ENCODE data around the gene RBM22.

RBM22 gene

DNA sequence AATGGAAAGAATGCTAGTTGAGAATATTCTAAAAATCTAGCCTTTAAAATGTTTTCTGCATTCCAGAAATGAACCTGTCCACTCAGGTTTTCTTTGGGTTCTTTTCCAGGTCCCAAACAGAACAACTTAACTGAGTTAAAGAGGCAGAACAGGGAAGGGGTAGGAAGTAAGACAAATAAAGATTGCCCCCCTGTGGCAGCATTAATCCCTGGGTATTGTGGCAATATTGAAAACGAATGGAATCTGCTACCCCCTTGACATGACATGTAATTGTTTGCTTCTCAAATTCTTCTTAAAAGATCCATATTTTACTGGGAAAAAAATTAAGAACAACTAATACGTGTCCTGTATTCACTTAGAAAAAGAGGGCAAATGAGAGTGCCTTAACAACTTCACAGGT, 9.3 kb upstream of the RBM22 start:
- Histone ChIP-seq H3K27me3 (ENCODE audit: control insufficient read depth, insufficient read depth, low read length, poor library complexity, severe bottlenecking) (no peaks in the 10 kb centered on the region), H3K27ac (ENCODE audit: insufficient read depth, low read depth, low read length, poor library complexity, severe bottlenecking) (no peak overlapping the region), H3K4me3 (ENCODE audit: insufficient read depth, low read depth, low read length) (no peak overlapping the region), H3K36me3 (ENCODE audit: control insufficient read depth, insufficient read depth, low read length) (peaks cover 26% of the 10 kb centered on the region), H3K9me3 (ENCODE audit: control insufficient read depth, low read length) (no peaks in the 10 kb centered on the region), H3K4me1 (ENCODE audit: control insufficient read depth, insufficient read depth, low read length) (no peaks in the 10 kb centered on the region)
- WGBS, 2 experiments, result 58 to 88% methylated on average over 1 to 2 of the region's 2 CpGs

DNA sequence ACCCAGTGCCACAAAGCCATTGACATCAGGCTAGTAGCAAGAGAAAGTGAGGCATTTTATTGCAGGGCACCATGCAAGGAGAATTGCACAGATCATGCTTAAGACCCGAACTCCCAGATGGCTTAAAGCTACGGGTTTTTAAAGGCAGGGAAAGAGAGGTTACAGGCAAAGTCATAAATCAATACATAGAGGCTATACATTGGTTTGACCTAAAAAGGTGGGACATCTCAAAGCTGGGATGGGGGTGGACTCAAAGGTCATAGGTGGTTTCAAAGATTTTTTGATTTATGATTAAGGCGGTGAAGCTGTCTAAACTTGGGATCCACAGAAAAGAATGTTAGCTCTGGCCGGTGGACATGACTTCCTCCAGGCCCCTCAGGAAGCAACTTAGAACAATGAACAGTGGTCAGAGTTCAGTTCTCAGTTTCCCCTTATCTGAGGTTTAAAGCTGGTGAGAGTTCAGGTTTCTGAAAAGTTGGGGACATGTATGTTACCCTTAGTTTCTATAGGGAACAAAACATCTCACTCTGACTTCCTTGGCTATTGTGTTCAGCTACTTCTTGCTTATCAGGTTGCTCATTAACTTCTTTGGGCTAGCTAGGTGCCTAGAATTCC, 6.0 kb upstream of the RBM22 start:
- no peak overlapping the region for H3K4me3 ChIP-seq (ENCODE audit: insufficient read depth, low read depth, low read length)
- H3K27ac ChIP-seq (ENCODE audit: insufficient read depth, low read depth, low read length, poor library complexity, severe bottlenecking), result no peak overlapping the region
- H3K4me1 ChIP-seq (ENCODE audit: control insufficient read depth, insufficient read depth, low read length), result no peaks in the 10 kb centered on the region
- H3K9me3 ChIP-seq (ENCODE audit: control insufficient read depth, low read length), result no peaks in the 10 kb centered on the region
- H3K36me3 ChIP-seq (ENCODE audit: control insufficient read depth, insufficient read depth, low read length), result peaks cover 13% of the 10 kb centered on the region
- WGBS, 2 experiments, result 96 to 97% methylated on average over 4 of the region's 4 CpGs
- no peaks in the 10 kb centered on the region for H3K27me3 ChIP-seq (ENCODE audit: control insufficient read depth, insufficient read depth, low read length, poor library complexity, severe bottlenecking)

DNA sequence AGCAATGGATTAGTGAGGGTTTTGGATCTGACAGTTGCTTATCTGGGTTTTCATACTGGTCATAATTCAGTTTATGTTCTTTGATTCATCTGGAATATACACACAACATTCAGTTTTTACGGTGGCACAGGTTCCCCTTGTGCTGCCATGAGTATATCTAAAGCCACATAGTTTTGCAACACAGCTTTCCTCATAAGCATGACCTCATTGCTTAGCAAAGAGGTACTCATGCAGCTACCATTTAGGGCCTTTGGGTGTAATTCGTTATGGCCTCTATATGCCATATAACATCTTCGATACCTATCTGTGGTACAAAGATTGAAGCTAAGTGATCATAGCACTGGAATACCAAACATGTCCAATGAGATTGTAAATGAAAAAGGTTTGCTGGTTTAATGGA, 2.9 kb upstream of the RBM22 start:
- no peak overlapping the region for H3K4me3 ChIP-seq (ENCODE audit: insufficient read depth, low read depth, low read length)
- no peaks in the 10 kb centered on the region for H3K27me3 ChIP-seq (ENCODE audit: control insufficient read depth, insufficient read depth, low read length, poor library complexity, severe bottlenecking)
- peaks cover 5% of the 10 kb centered on the region for H3K4me1 ChIP-seq (ENCODE audit: control insufficient read depth, insufficient read depth, low read length)
- H3K36me3 ChIP-seq (ENCODE audit: control insufficient read depth, insufficient read depth, low read length), result no peaks in the 10 kb centered on the region
- H3K27ac ChIP-seq (ENCODE audit: insufficient read depth, low read depth, low read length, poor library complexity, severe bottlenecking), result no peak overlapping the region
- H3K9me3 ChIP-seq (ENCODE audit: control insufficient read depth, low read length), result no peaks in the 10 kb centered on the region
- WGBS, 2 experiments, result 90 to 92% methylated on average over 3 of the region's 3 CpGs

DNA sequence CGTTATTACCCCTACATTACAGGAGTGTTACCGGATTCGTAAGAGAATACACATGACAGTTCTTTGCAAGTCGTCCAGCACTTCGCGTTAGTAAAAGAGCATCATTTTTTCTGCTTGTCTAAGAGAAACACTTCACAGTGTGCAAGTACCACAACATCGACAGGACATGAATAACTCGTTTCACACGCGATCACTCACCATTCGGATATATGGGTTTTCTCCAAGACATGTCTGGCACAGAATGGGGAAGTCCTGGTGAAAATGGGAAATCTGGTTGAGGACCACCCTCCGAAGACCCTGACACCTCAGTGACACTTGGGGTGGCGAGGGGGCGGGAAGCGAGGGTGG, 642 bp downstream of the RBM22 start:
- peaks cover 5% of the 10 kb centered on the region for H3K4me1 ChIP-seq (ENCODE audit: control insufficient read depth, insufficient read depth, low read length)
- no peaks in the 10 kb centered on the region for H3K27me3 ChIP-seq (ENCODE audit: control insufficient read depth, insufficient read depth, low read length, poor library complexity, severe bottlenecking)
- no peaks in the 10 kb centered on the region for H3K9me3 ChIP-seq (ENCODE audit: control insufficient read depth, low read length)
- 16 to 18% methylated on average over 15 of the region's 15 CpGs for WGBS, 2 experiments
- peaks cover 30% of the 10 kb centered on the region for H3K36me3 ChIP-seq (ENCODE audit: control insufficient read depth, insufficient read depth, low read length)
- no peak overlapping the region for H3K27ac ChIP-seq (ENCODE audit: insufficient read depth, low read depth, low read length, poor library complexity, severe bottlenecking)
- peak overlapping the region; percentile 79 for H3K4me3 ChIP-seq (ENCODE audit: insufficient read depth, low read depth, low read length)

DNA sequence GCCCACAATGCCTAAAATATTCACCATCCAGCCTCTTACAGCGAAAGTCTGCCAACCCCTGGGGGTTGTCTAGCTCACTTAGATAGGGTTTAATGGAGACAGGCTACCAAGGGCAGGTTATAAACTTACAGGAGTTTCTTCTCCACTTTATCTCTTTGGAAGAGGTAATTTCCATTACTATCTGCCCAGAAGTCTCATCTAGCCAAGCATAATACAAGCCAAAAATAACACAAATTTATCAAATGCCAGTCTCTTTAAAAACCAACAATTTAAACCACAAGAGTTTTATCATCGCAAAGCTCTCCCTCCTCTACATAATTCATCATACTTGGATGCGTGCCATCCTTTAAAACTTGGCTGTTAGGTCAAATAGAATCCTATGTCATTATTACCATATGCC, 6.2 kb downstream of the RBM22 start:
- Histone ChIP-seq H3K27me3 (ENCODE audit: control insufficient read depth, insufficient read depth, low read length, poor library complexity, severe bottlenecking) (no peaks in the 10 kb centered on the region), H3K4me3 (ENCODE audit: insufficient read depth, low read depth, low read length) (no peak overlapping the region), H3K9me3 (ENCODE audit: control insufficient read depth, low read length) (no peaks in the 10 kb centered on the region), H3K4me1 (ENCODE audit: control insufficient read depth, insufficient read depth, low read length) (peaks cover 2% of the 10 kb centered on the region), H3K36me3 (ENCODE audit: control insufficient read depth, insufficient read depth, low read length) (peaks cover 64% of the 10 kb centered on the region), H3K27ac (ENCODE audit: insufficient read depth, low read depth, low read length, poor library complexity, severe bottlenecking) (no peak overlapping the region)
- WGBS, 2 experiments, result 93 to 97% methylated on average over 3 of the region's 3 CpGs

DNA sequence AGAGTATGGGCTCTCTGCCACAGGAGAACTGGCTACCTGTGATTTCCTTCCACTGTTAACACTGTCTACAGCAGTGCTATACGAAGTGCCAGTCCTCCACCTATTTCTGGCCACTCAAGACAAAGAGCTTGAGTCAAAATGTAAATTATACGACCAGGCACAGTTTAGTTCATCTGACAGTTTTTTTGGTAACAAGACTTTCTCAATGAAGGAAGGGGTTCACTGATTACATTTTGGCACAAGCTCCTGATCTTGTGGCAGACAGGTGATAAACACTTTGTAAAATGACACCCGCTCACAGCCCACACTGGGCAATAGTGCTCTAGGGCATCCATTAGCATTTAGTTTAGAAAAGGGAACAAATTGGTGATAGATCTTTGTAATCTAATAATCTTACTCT, 8.6 kb downstream of the RBM22 start:
- H3K36me3 ChIP-seq (ENCODE audit: control insufficient read depth, insufficient read depth, low read length), result peaks cover 54% of the 10 kb centered on the region
- H3K4me1 ChIP-seq (ENCODE audit: control insufficient read depth, insufficient read depth, low read length), result no peaks in the 10 kb centered on the region
- H3K4me3 ChIP-seq (ENCODE audit: insufficient read depth, low read depth, low read length), result no peak overlapping the region
- no peaks in the 10 kb centered on the region for H3K9me3 ChIP-seq (ENCODE audit: control insufficient read depth, low read length)
- 96 to 97% methylated on average over 3 of the region's 3 CpGs for WGBS, 2 experiments
- H3K27me3 ChIP-seq (ENCODE audit: control insufficient read depth, insufficient read depth, low read length, poor library complexity, severe bottlenecking), result no peaks in the 10 kb centered on the region
- no peak overlapping the region for H3K27ac ChIP-seq (ENCODE audit: insufficient read depth, low read depth, low read length, poor library complexity, severe bottlenecking)

DNA sequence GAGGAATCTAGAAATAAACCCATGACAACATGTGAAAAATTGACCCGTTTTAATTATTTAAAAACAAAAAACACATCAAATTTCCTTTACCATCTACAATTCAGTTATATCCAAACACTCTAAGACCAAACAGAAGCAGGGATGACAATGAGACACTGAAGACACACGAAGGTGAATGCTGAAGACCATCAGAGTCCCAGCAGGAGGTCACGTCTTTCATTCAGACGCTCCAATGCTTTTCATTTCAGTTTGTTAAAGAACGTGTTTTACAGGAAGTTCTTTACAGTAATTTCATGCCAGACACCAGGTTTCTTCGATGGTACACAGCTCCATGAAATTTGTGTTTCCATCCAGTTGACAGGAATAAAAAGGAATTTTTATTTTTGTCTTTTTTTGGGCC, 10.1 kb downstream of the RBM22 start:
- no peaks in the 10 kb centered on the region for H3K27me3 ChIP-seq (ENCODE audit: control insufficient read depth, insufficient read depth, low read length, poor library complexity, severe bottlenecking)
- H3K36me3 ChIP-seq (ENCODE audit: control insufficient read depth, insufficient read depth, low read length), result peaks cover 40% of the 10 kb centered on the region
- H3K27ac ChIP-seq (ENCODE audit: insufficient read depth, low read depth, low read length, poor library complexity, severe bottlenecking), result no peak overlapping the region
- no peaks in the 10 kb centered on the region for H3K9me3 ChIP-seq (ENCODE audit: control insufficient read depth, low read length)
- no peaks in the 10 kb centered on the region for H3K4me1 ChIP-seq (ENCODE audit: control insufficient read depth, insufficient read depth, low read length)
- WGBS, 2 experiments, result 80 to 81% methylated on average over 6 of the region's 6 CpGs
- H3K4me3 ChIP-seq (ENCODE audit: insufficient read depth, low read depth, low read length), result no peak overlapping the region

DNA sequence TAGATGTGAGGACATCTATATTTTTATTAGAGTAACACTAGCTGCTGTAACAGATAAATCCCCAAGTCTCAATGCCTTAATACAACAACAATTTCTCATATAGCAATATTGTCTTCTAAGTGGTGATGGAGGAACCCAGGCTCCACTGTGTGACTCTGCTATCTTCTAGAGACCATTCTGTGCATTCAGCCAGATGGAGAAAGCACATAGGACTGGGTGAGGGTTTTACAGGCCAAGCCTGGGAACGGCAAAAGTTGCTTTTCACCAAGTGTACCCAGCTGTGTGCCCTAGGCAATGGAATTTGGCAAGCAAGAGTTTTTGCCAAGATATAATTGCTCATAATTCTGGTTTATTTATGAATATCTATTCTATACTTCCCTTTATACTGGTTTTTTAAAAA, 11.7 kb downstream of the RBM22 start:
- H3K4me3 ChIP-seq (ENCODE audit: insufficient read depth, low read depth, low read length), result no peak overlapping the region
- 87 to 96% methylated on average over 1 of the region's 1 CpG for WGBS, 2 experiments
- H3K9me3 ChIP-seq (ENCODE audit: control insufficient read depth, low read length), result no peaks in the 10 kb centered on the region
- no peak overlapping the region for H3K27ac ChIP-seq (ENCODE audit: insufficient read depth, low read depth, low read length, poor library complexity, severe bottlenecking)
- no peaks in the 10 kb centered on the region for H3K27me3 ChIP-seq (ENCODE audit: control insufficient read depth, insufficient read depth, low read length, poor library complexity, severe bottlenecking)
- H3K4me1 ChIP-seq (ENCODE audit: control insufficient read depth, insufficient read depth, low read length), result no peaks in the 10 kb centered on the region
- H3K36me3 ChIP-seq (ENCODE audit: control insufficient read depth, insufficient read depth, low read length), result peaks cover 24% of the 10 kb centered on the region

DNA sequence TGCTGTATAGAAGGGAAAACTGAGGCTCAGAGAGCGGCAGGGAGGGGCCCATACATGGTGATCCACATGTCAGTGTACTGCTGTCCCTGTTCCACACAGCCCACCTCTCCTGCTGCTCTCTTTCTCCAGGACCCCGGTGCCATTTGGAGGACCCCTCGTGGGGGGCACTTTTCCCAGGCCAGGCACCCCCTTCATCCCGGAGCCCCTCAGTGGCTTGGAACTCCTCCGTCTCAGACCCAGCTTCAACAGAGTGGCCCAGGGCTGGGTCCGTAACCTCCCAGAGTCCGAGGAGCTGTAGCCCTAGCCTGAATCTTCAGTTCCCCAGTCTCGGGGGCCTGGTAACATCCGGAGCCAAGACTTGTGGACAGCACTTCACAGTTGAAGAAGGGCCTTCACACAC, 24.3 kb downstream of the RBM22 start:
- H3K4me1 ChIP-seq (ENCODE audit: control insufficient read depth, insufficient read depth, low read length), result peaks cover 14% of the 10 kb centered on the region
- H3K27ac ChIP-seq (ENCODE audit: insufficient read depth, low read depth, low read length, poor library complexity, severe bottlenecking), result no peak overlapping the region
- peaks cover 16% of the 10 kb centered on the region for H3K27me3 ChIP-seq (ENCODE audit: control insufficient read depth, insufficient read depth, low read length, poor library complexity, severe bottlenecking)
- no peaks in the 10 kb centered on the region for H3K9me3 ChIP-seq (ENCODE audit: control insufficient read depth, low read length)
- 93% methylated on average over 9 of the region's 9 CpGs for WGBS, 2 experiments
- H3K36me3 ChIP-seq (ENCODE audit: control insufficient read depth, insufficient read depth, low read length), result no peaks in the 10 kb centered on the region
- H3K4me3 ChIP-seq (ENCODE audit: insufficient read depth, low read depth, low read length), result no peak overlapping the region

DNA sequence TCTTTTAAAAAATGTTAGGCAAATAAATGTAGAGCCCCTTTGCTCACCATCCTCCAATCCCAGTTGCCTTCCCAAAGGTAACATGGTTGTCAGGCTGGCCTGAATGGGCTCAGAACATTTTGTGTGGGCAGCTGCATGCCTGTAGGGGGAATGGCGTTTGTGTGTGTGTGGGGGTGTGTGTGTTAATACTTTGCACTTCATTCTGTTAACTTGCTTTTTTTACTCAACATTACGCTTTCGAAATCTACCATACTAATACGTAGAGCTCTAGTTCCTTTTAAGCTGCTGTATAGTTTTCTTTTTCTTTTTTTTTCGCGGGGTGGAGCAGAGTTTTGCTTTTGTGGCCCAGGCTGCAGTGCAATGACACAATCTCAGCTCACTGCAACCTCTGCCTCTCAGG, 25.8 kb downstream of the RBM22 start:
- H3K27ac ChIP-seq (ENCODE audit: insufficient read depth, low read depth, low read length, poor library complexity, severe bottlenecking), result no peak overlapping the region
- H3K36me3 ChIP-seq (ENCODE audit: control insufficient read depth, insufficient read depth, low read length), result no peaks in the 10 kb centered on the region
- no peak overlapping the region for H3K4me3 ChIP-seq (ENCODE audit: insufficient read depth, low read depth, low read length)
- WGBS, 2 experiments, result 88% methylated on average over 6 of the region's 6 CpGs
- H3K9me3 ChIP-seq (ENCODE audit: control insufficient read depth, low read length), result no peaks in the 10 kb centered on the region
- H3K4me1 ChIP-seq (ENCODE audit: control insufficient read depth, insufficient read depth, low read length), result peaks cover 18% of the 10 kb centered on the region
- peaks cover 31% of the 10 kb centered on the region for H3K27me3 ChIP-seq (ENCODE audit: control insufficient read depth, insufficient read depth, low read length, poor library complexity, severe bottlenecking)

DNA sequence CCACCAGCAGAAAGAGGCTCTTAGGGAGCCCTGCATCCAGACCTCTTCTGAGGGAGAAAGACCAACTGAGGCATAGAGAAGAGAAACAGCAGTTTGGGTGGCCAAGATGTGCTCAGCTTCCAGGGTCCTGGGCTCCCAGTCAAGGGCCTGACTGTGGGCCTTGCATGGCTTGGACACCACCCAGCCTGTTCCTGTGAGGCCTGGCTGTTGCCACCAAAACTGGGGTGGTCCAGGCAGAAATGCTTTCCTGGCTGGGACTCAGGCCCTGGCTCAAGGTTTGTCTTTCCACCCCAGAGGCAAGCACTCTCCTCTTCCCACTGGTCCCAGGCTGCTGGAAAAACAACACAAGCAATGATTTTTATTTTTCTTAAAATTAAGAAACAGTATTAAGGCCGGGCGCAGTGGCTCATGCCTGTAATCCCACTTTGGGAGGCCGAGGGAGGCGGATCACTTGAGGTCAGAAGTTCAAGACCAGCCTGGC, 26.5 kb downstream of the RBM22 start:
- WGBS, 2 experiments, result 97 to 98% methylated on average over 4 of the region's 4 CpGs
- Histone ChIP-seq H3K27ac (ENCODE audit: insufficient read depth, low read depth, low read length, poor library complexity, severe bottlenecking) (no peak overlapping the region), H3K36me3 (ENCODE audit: control insufficient read depth, insufficient read depth, low read length) (no peaks in the 10 kb centered on the region), H3K4me3 (ENCODE audit: insufficient read depth, low read depth, low read length) (no peak overlapping the region), H3K27me3 (ENCODE audit: control insufficient read depth, insufficient read depth, low read length, poor library complexity, severe bottlenecking) (peaks cover 31% of the 10 kb centered on the region), H3K9me3 (ENCODE audit: control insufficient read depth, low read length) (no peaks in the 10 kb centered on the region), H3K4me1 (ENCODE audit: control insufficient read depth, insufficient read depth, low read length) (peaks cover 18% of the 10 kb centered on the region)
